NT2/D1 (cell line): ENCODE data around the gene ARPC5L.

Source experiments
- SUZ12 ChIP-seq: IDR thresholded peaks from 2 replicates; pipeline ENCODE4 v1.6.1; 2011; ENCODE audit not compliant: insufficient read length, insufficient read depth; ENCODE audit errors: extremely low read depth
- YY1 ChIP-seq: IDR thresholded peaks from 2 replicates; pipeline ENCODE4 v1.6.1; 2011; ENCODE audit not compliant: insufficient read length, insufficient read depth

DNA sequence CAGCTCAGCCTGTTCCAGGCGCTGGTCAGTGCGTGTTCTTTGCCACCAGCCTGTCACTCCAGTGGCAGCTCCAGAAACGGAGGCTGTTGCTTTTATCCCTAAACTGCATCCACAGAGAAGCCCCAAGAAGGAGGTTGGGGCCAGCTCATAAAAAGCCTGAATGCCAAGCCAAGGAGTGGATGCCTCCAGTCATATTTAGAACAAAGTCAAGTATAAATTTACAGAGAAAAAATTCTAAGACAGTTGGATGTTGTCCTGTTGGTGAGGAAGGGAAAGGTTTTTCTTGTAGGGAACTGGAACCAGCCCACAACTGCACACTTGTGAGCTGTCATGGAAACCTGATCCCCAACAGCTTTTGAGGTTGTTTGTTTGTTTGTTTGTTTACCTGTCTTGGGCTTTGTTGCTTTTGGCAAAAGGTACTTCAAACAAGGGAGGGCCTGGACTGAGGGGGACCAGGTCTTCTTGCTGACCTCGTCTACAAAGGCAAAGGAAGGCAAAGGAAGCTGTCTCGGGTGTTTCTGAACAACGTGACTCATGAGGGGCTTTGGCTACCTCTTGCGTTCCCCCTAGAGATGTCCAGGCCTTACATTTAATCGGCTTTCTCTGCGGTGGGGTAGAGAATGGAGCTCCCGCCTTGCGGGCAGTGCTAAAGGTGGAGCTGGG, 48.3 kb upstream of the ARPC5L start:
- no peak for TF ChIP-seq SUZ12
- TF ChIP-seq YY1, result no peak
